Prostate gland (tissue), 2 donors: ENCODE measurements around the gene ITSN1.
"Not testable (repeated sequence)": the region's sequence is repeated elsewhere in the genome, so short reads cannot be mapped to it uniquely, and the experiment has no call there.

Experiments used
- CTCF ChIP-seq, 4 experiments: fragments of 200-600 bp in 2 of 4; fragments of 450-650 bp in 2 of 4; sonication (generic) in 2 of 4; IDR thresholded peaks; 1 replicate in 3 of 4; 2 replicates in 1 of 4; pipeline ENCODE4 v1.5.1; 2016 to 2019; ENCODE audit warnings: antibody characterized with exemption in 4 of 4, mild to moderate bottlenecking in 2 of 4, moderate library complexity in 2 of 4
- POLR2A ChIP-seq: fragments of 450-650 bp; IDR thresholded peaks from one replicate; pipeline ENCODE4 v1.6.1; 2016; ENCODE audit warnings: antibody characterized with exemption, mild to moderate bottlenecking

- TF ChIP-seq CTCF (IDR thresholded peaks at IDR 0.05); POLR2A: not testable (repeated sequence)
Measured at GRCh38 chr21:33617565-33617964, 24.7 kb upstream of the ITSN1 start.
